Large intestine (tissue), 3 donors: ENCODE measurements around the gene TECPR2. TPM values are rescaled to one million over a fixed set of nuclear protein-coding genes. Genes with fewer than 3 reads are reported as not detected.
"Not testable (repeated sequence)": the region's sequence is repeated elsewhere in the genome, so short reads cannot be mapped to it uniquely, and the experiment has no call there.

Experiments used
- DNase-seq, 2 donors: peaks; one replicate each; pipeline versions ENCODE4 v3.0.0 to v3.0.0-alpha.2; 2013
- H3K27ac ChIP-seq: one replicate; pipeline ENCODE4 v1.5.1; 2013; ENCODE audit warnings: low read length
- H3K27me3 ChIP-seq: 2 replicates; pipeline ENCODE4 v1.6.1; 2013; ENCODE audit warnings: low read length; ENCODE audit not compliant: control insufficient read depth, insufficient read depth
- H3K36me3 ChIP-seq: 2 replicates; pipeline ENCODE4 v1.6.1; 2013; ENCODE audit warnings: low read length; ENCODE audit not compliant: control insufficient read depth, insufficient read depth
- H3K4me1 ChIP-seq: one replicate; pipeline ENCODE4 v1.6.1; 2013; ENCODE audit warnings: low read length; ENCODE audit not compliant: control insufficient read depth, insufficient read depth
- H3K4me3 ChIP-seq: one replicate; pipeline ENCODE4 v1.5.1; 2013; ENCODE audit warnings: low read length
- H3K9me3 ChIP-seq: one replicate; pipeline ENCODE4 v1.6.1; 2013; ENCODE audit warnings: mild to moderate bottlenecking, low read depth, low read length, moderate library complexity; ENCODE audit not compliant: control insufficient read depth
- WGBS: methylation state at CpG from one replicate; pipeline ENCODE4 v1.1.5; 2013; ENCODE audit warnings: low lambda C conversion rate; ENCODE audit not compliant: insufficient coverage; 5-methylcytosine and 5-hydroxymethylcytosine counted together
- polyA plus RNA-seq: library from polyadenylated mRNA; unstranded; fragments of 120-200 nt; gene quantifications from one replicate; pipeline ENCODE4 v1.2.1, GENCODE V29; 2013

Gene TECPR2
- polyA plus RNA-seq, 1 donor: 10.6 TPM

DNA sequence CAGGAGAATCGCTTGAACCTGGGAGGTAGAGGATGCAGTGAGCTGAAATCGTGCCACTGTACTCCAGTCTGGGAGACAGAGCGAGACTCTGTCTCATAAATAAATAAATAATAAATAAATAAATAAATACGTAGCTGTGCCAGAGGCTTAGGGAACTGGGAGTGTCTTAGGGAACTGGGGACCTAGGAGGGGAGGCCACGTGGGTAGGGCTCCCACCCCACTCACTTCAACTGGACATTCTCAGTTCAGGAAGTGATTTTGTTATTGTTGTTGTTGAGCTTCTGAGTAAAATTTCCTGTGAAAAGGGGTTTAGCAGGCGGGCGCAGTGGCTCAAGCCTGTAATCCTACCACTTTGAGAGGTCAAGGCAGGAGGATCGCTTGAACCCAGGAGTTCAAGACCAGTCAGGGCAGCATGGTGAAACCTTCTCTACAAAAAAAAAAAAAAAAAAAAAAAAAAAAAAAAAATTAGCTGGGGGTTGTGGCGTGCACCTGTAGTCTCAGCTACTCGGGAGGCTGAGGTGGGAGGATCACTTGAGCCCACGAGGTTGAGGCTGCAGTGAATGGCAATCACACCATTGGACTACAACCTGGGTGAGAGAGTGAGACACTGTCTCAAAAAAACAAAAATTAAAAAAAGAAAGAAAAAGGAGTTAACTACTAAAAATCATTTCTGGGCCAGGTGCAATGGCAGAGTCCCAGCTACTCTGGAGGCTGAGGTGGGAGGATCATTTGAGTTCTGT, 165.9 kb downstream of the TECPR2 start:
- 80% methylated on average over 1 of the region's 11 CpGs for WGBS
- peaks cover 21% of the 10 kb centered on the region for H3K4me1 ChIP-seq
- H3K27me3 ChIP-seq: no peaks in the 10 kb centered on the region
- no peak overlapping the region for H3K4me3 ChIP-seq
- no peaks in the 10 kb centered on the region for H3K9me3 ChIP-seq
- H3K36me3 ChIP-seq: no peaks in the 10 kb centered on the region
- DNase-seq: no peak
- H3K27ac ChIP-seq: no peak overlapping the region

DNA sequence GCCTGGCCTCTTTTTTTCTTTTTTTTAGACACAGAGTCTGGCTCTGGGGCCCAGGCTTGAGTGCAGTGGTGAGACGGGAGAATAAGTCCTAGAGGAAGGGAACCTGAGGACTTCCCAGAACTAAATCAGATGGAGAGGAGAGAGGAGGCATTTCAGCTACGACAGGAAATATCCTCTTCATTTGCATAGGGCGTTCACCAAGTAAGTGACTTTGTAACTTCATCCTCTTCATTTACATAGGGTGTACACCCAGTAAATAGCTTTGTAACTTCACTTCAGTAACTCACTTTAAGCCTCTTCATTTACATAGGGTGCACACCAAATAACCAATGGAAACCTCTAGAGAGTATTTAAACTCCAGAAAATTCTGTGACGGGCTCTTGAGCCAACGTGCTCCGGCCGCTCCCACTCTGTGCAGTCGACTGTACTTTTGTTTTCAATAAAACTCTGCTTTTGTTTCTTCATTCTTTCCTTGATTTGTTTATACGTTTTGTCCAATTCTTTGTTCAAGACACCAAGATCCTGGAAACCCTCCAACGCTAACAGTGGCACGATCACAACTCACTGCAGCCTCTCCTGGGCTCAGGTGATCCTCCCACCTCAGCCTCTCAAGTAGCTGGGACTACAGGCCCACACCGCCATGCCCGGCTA, 168.2 kb downstream of the TECPR2 start:
- Histone ChIP-seq H3K27me3 (no peaks in the 10 kb centered on the region), H3K36me3 (no peaks in the 10 kb centered on the region), H3K4me1 (peaks cover 8% of the 10 kb centered on the region), H3K27ac (no peak overlapping the region), H3K4me3 (no peak overlapping the region), H3K9me3 (no peaks in the 10 kb centered on the region)
- 70% methylated on average over 6 of the region's 13 CpGs for WGBS
- peak in 1 of 2 donors; percentile 66 for DNase-seq

DNA sequence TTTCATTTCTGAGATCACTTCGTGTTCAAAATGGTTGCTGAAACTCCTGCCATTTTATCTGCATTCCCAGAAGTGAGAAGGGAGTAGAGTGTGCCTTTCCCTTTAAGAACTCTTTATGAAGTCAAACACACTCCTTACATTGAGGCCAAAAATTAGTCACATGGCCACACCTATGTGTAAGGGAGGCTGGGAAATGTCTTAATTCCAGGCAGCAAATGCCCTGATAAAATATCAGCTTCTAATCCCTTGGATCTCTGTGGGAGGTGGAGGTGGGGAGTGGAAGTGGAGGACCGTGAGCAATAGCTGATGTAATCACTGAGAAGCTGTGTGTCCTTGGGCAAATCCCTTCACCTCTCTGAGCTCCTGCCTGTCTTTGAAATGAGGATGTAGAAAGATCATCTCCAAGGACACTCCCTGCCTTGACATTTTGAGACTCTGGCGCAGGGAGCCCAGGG, 169.5 kb downstream of the TECPR2 start:
- WGBS: no CpG with 5 or more reads among the region's 3 CpGs
- Histone ChIP-seq H3K9me3 (no peaks in the 10 kb centered on the region), H3K4me3 (no peak overlapping the region), H3K36me3 (no peaks in the 10 kb centered on the region), H3K4me1 (peaks cover 14% of the 10 kb centered on the region), H3K27ac (no peak overlapping the region), H3K27me3 (no peaks in the 10 kb centered on the region)
- DNase-seq: no peak

DNA sequence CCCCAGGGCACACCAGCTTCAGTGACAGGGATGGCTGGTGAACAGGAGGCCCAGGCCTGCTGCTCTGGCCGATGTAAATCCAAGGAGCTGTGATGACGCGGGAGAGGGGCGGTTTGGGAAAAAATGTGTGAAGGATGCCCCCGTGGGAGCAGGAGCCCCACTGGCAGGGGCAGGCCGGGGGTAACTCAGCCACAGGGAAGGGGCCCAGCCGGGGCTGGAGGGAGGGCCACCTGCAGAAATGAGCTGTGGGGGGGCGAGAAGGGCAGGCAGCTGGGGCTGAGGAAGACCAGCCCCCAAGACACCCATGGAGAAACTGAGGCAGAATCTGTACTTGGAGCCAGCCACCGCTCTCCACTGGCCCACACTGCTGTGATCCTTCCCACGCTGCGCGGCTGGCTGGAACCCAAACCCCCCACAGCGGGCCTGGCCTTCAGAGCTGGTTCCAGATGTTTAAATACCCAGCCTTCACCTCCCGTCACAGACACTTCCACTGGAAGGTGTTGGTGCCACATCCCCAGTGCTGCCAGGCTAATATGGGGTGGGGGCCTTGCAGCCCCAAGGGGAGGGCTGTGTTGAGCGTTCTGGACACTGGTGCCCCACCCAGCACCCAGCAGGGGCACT, 175.3 kb downstream of the TECPR2 start:
- no peaks in the 10 kb centered on the region for H3K27me3 ChIP-seq
- no CpG with 5 or more reads among the region's 15 CpGs for WGBS
- DNase-seq: no peak
- H3K27ac ChIP-seq: no peak overlapping the region
- no peak overlapping the region for H3K4me3 ChIP-seq
- no peaks in the 10 kb centered on the region for H3K9me3 ChIP-seq
- H3K4me1 ChIP-seq: peaks cover 40% of the 10 kb centered on the region
- no peaks in the 10 kb centered on the region for H3K36me3 ChIP-seq

DNA sequence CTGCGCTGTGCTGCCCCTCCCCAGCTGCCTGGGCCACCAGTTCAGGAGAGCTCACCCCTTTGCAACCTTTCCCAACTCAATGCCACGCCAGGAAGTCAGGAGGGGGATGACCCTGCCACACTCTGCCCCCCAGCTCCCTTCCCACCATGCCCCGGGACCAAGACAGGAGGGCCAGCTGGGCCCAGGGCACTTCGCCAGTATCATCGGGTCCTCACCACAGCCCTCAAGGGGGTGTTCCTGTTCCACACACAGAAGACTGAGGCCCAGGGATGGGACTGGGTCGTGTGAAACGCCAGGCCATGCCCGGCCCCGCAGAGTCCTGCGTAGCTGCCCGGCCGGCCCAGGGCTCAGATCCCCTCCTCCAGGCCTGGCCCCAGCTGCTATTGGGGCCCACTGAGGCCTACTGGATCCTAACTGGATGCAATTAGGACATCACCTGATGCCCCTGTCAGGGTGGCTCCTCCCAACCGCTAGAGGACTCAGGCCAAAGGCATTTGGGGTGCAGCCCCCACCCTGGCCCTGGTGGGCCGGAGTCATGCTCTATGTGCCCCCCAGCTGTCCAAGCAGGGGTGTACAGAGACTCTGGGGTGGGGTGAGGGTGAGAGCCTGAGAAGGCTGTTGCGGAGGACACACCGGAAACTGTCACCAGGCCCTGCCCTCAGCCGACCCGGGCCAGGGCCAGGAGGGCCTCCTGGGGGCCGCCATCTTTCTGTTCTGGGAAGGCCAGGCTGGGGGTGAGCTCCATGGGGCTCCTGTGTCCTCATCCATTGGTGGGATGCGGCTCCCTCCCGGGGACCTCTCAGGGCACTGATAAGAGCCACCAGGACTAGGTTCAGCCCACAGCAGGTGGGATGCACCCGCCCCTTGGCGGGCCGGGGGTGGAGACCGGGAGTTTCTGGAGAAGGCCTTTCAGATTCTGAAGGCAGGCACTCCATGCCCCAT, 176.1 kb downstream of the TECPR2 start:
- H3K27ac ChIP-seq: no peak overlapping the region
- DNase-seq: no peak
- H3K9me3 ChIP-seq: no peaks in the 10 kb centered on the region
- no peaks in the 10 kb centered on the region for H3K27me3 ChIP-seq
- H3K4me3 ChIP-seq: no peak overlapping the region
- H3K4me1 ChIP-seq: peaks cover 40% of the 10 kb centered on the region
- WGBS: no CpG with 5 or more reads among the region's 25 CpGs
- H3K36me3 ChIP-seq: no peaks in the 10 kb centered on the region

DNA sequence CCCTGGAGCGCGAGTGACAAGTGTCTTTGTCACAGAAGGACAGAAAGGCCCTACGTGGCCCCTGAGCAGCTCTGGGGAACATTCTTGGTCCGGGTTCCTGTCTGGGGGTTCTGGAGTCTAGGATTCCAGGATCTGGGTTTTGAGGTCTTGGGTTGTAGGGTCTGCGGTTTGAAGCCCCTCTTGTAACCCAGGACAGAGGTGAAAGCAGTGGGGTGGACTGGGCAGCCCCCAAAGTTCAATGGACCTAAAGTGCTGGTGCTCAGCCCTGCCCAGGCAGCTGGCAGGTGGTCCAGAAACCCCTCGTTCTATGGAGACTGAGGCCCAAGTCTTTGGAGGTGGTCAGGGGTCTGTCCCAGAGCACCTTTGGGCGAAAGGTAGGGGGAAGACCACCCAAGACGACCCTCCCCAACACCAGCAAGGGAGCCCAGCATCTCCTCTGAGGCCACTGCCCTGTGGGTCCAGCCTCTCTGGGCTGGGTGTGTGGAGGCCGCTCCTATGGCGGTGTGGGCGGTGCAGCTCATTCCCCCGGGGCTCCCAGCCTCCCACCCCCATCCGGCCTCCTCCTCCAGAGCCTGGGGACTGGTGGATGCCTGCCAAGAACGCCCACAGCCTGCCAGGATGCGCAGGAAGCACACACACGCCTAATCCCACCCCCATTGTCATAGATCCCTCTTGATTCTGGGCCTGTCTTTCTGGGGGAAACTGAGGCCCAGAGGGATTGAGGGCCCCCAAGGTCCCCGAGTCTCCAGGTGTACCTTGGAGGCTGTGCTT, 177.0 kb downstream of the TECPR2 start:
- peak in 1 of 2 donors; percentile 72 for DNase-seq
- no peak overlapping the region for H3K4me3 ChIP-seq
- H3K4me1 ChIP-seq: peaks cover 45% of the 10 kb centered on the region
- H3K9me3 ChIP-seq: no peaks in the 10 kb centered on the region
- H3K27ac ChIP-seq: peak overlapping the region; percentile 53
- H3K27me3 ChIP-seq: no peaks in the 10 kb centered on the region
- no CpG with 5 or more reads among the region's 17 CpGs for WGBS
- H3K36me3 ChIP-seq: no peaks in the 10 kb centered on the region

DNA sequence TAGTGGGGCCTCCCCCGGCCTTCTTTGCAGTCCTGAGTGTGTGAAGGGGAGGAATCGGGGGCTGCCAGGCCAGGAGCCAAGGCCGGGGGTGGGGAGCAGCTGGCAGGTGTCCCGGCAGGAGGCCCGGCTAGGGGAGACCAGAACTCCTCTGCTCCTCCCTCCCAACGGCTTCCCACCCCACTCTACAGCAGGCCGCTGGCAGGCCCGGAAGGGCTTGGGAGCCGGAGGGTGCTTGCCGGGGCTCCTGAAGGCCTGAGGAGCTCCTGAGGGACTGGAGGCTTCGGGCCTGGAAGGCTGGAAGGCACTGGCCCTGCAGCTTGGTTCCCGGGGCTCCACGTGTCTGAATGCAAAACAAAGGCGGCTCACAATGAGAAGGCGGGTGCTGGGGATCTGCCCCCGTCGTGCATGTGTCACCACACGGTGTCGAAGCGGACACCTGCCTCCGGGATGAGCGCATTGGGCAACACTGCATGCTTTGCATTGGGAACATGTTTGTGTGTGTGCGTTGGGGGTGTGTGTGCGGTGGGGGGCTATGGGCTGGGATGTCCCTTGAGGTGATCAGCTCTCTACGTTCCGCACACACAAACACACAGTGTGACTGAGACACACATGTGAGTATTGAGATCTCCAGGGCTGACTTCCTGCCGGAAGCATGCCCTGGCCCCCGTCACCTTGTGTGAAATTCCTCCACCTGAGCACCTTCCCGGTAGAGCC, 177.7 kb downstream of the TECPR2 start:
- Histone ChIP-seq H3K27me3 (no peaks in the 10 kb centered on the region), H3K27ac (peak overlapping the region; percentile 53), H3K4me3 (no peak overlapping the region), H3K36me3 (no peaks in the 10 kb centered on the region), H3K9me3 (no peaks in the 10 kb centered on the region), H3K4me1 (peaks cover 50% of the 10 kb centered on the region)
- DNase-seq: peak in 1 of 2 donors; percentile 77
- no CpG with 5 or more reads among the region's 29 CpGs for WGBS

DNA sequence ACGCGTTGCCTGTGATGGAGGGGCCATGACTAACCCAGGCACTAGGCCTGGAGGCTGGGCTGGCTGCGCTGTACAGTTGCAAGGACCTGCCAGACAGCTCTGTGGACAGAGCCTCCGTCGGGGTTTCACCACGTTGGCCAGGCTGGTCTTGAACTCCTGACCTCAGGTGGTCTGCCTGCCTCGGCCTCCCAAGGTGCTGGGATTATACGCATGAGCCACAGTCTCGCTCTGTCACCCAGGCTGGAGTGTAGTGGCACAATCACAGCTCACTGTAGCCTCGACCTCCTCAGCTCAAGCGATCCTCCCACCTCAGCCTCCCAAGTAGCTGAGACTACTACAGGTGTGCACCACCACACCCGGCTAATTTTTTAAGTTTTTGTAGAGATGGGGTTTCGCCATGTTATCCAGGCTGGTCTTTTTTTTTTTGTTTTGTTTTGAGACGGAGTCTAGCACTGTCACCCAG, 178.3 kb downstream of the TECPR2 start:
- not testable (repeated sequence) for H3K27me3 ChIP-seq, DNase-seq, H3K36me3 ChIP-seq, H3K9me3 ChIP-seq, H3K4me3 ChIP-seq, H3K27ac ChIP-seq
- H3K4me1 ChIP-seq: peaks cover 52% of the 10 kb centered on the region
- no CpG with 5 or more reads among the region's 14 CpGs for WGBS

DNA sequence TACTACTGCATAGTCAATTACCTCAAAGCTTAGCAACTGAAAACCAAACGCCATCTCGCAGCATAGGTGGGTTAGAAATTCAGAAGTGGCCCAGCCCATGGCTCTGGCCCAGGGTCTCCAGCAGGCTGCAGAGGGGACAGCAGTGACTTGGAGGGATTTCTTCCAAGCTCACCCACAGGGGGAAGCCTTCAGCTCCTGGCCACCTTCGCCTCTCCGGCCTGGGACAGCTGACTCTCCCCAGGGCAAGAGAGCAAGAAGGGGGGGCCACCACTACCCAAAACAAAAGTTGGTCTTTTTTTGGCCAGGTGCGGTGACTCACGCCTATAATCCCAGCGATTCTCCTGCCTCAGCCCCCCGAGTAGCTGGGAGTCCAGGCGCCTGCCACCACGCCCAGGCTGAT, 179.0 kb downstream of the TECPR2 start:
- peaks cover 54% of the 10 kb centered on the region for H3K4me1 ChIP-seq
- H3K27ac ChIP-seq: no peak overlapping the region
- DNase-seq: no peak
- no CpG with 5 or more reads among the region's 10 CpGs for WGBS
- H3K27me3 ChIP-seq: no peaks in the 10 kb centered on the region
- no peak overlapping the region for H3K4me3 ChIP-seq
- H3K36me3 ChIP-seq: no peaks in the 10 kb centered on the region
- no peaks in the 10 kb centered on the region for H3K9me3 ChIP-seq
